K562 (cell line): ENCODE results near the gene UBXN10. TPM values are rescaled to one million over a fixed set of nuclear protein-coding genes. Genes with fewer than 3 reads are reported as not detected.
A peak's percentile ranks its signal among the peaks of the same experiment; 100 is the strongest.

Experiments
- ATAC-seq: fragments of 200-7000 bp; cut with Tn5 transposase; 3 replicates; pipeline ENCODE4 v1.9.1; 2020; ENCODE audit warnings: moderate library complexity
- BruUV-seq: library from RNA; stranded (reverse); fragments of 400-500 nt; replicated peaks from 2 replicates; lab custom pipeline; 2021; lab: Mats Ljungman, UMichigan
- CTCF ChIA-PET: fragments of 300-600 bp; formaldehyde crosslinking; extraction: SDS; loops from one replicate; lab custom pipeline; 2021; ENCODE audit warnings: low intra/inter-chr PET ratio; lab: Yijun Ruan, JAX
- POLR2A ChIA-PET: fragments of 300-600, 350-650 bp; sonication (Branson Sonifier 250); formaldehyde crosslinking; extraction: SDS; loops from one replicate; lab custom pipeline; 2021; ENCODE audit warnings: antibody characterized with exemption, inconsistent platforms; lab: Yijun Ruan, JAX
- DNase-seq, 4 experiments: peaks; one replicate each; pipeline versions ENCODE4 v3.0.0 to v3.0.0-alpha.2; 2011 to 2018; ENCODE audit warnings: low spot score in 3 of 4, mixed read lengths in 3 of 4; ENCODE audit errors: extremely low read depth in 1 of 4
- FAIRE-seq: peaks from 2 replicates; lab custom pipeline; 2011; peaks lifted over from hg19 to GRCh38; lab: Jason Lieb, UNC
- H2AFZ ChIP-seq: 2 replicates; pipeline ENCODE4 v1.6.0; 2011; ENCODE audit warnings: low read depth, low read length, control low read depth, inconsistent platforms
- H3K27ac ChIP-seq: fragments of 200-600 bp; 3 replicates; pipeline ENCODE4 v1.8.0; 2011; ENCODE audit warnings: low read depth, mild to moderate bottlenecking, control low read depth, inconsistent platforms, low read length, moderate library complexity, mixed read lengths; ENCODE audit errors: extremely low read depth
- H3K27me3 ChIP-seq, 2 experiments: fragments of 300-600 bp in 1 of 2; 2 replicates in 1 of 2; 3 replicates in 1 of 2; pipeline versions ENCODE4 v1.6.0 to v1.8.0; 2011; ENCODE audit warnings: inconsistent platforms in 2 of 2, low read length in 2 of 2, mild to moderate bottlenecking in 1 of 2, mixed read lengths in 1 of 2, moderate library complexity in 1 of 2; ENCODE audit not compliant: control insufficient read depth in 2 of 2, insufficient read depth in 2 of 2
- H3K36me3 ChIP-seq: fragments of 300-600 bp; 3 replicates; pipeline ENCODE4 v1.8.0; 2011; ENCODE audit warnings: mild to moderate bottlenecking, low read length, inconsistent platforms; ENCODE audit not compliant: control insufficient read depth, insufficient read depth
- H3K4me1 ChIP-seq, 2 experiments: fragments of 200-600 bp in 1 of 2; replicated peaks in 1 of 2; 2 replicates in 1 of 2; 3 replicates in 1 of 2; pipeline versions ENCODE4 v1.5.1 to v1.8.0; 2011; ENCODE audit warnings: inconsistent platforms in 2 of 2, low read length in 2 of 2, mild to moderate bottlenecking in 1 of 2, mixed read lengths in 1 of 2, moderate library complexity in 1 of 2; ENCODE audit not compliant: control insufficient read depth in 2 of 2, insufficient read depth in 2 of 2
- H3K4me2 ChIP-seq: 2 replicates; pipeline ENCODE4 v1.6.1; 2011; ENCODE audit warnings: low read length, control low read depth, inconsistent platforms, mixed read lengths; ENCODE audit not compliant: insufficient read depth
- H3K4me3 ChIP-seq: fragments of 200-600 bp; sonication (generic), shearing (Covaris generic); 2 replicates; pipeline ENCODE4 v1.5.1; 2016; ENCODE audit warnings: control low read depth, inconsistent platforms
- H3K79me2 ChIP-seq: fragments of 200-600 bp; 3 replicates; pipeline ENCODE4 v1.8.0; 2011; ENCODE audit warnings: low read length, inconsistent platforms; ENCODE audit not compliant: control insufficient read depth, insufficient read depth
- H3K9ac ChIP-seq, 2 experiments: 2 replicates each; pipeline versions ENCODE4 v1.6.0 to v1.6.1; 2011; ENCODE audit warnings: low read depth in 2 of 2, low read length in 2 of 2, control low read depth in 1 of 2, inconsistent platforms in 1 of 2, mild to moderate bottlenecking in 1 of 2, mixed read lengths in 1 of 2; ENCODE audit not compliant: insufficient read depth in 1 of 2
- H3K9me1 ChIP-seq: one replicate; pipeline ENCODE4 v1.6.0; 2011; ENCODE audit warnings: inconsistent platforms, mild to moderate bottlenecking, low read length, moderate library complexity; ENCODE audit not compliant: control insufficient read depth, insufficient read depth
- H3K9me3 ChIP-seq: replicated peaks from 2 replicates; pipeline ENCODE4 v1.5.1; 2011; ENCODE audit warnings: low read depth, low read length, inconsistent platforms; ENCODE audit not compliant: control insufficient read depth, insufficient read depth
- H4K20me1 ChIP-seq: replicated peaks from 2 replicates; pipeline ENCODE4 v1.6.1; 2011; ENCODE audit warnings: low read length, inconsistent platforms, mixed read lengths; ENCODE audit not compliant: control insufficient read depth, insufficient read depth
- ETV6 ChIP-seq, 3 experiments: fragments of 150-350 bp in 1 of 3; sonication (generic) in 1 of 3; formaldehyde crosslinking in 1 of 3; IDR thresholded peaks; 2 replicates each; pipeline versions ENCODE4 v1.6.1 to v1.8.0; 2014 to 2022; ENCODE audit warnings: borderline replicate concordance in 2 of 3, low read depth in 2 of 3, antibody characterized with exemption in 1 of 3, low read length in 1 of 3, mild to moderate bottlenecking in 1 of 3, missing genetic modification reagents in 1 of 3
- FOXJ2 ChIP-seq: fragments of 200-800 bp; sonication (Bioruptor generic); IDR thresholded peaks from 2 replicates; pipeline ENCODE4 v1.6.1; 2016; ENCODE audit warnings: missing genetic modification characterization, missing compliant biosample characterization
- HDAC3 ChIP-seq: fragments of 450-650 bp; IDR thresholded peaks from 2 replicates; pipeline ENCODE4 v1.6.1; 2018; ENCODE audit warnings: borderline replicate concordance, mild to moderate bottlenecking, moderate library complexity; ENCODE audit not compliant: partially characterized antibody
- HMG20A ChIP-seq: fragments of 450-650 bp; formaldehyde crosslinking; conservative IDR thresholded peaks from 2 replicates; pipeline ENCODE4 v1.4.0; 2020; ENCODE audit warnings: mild to moderate bottlenecking, mixed read lengths
- IFI16 ChIP-seq: fragments of 250-450 bp; sonication (Bioruptor Pico); IDR thresholded peaks from 2 replicates; pipeline ENCODE4 v2.1.2; 2022; ENCODE audit warnings: mild to moderate bottlenecking, inconsistent platforms
- NFIX ChIP-seq: fragments of 250-450 bp; sonication (Bioruptor Pico); IDR thresholded peaks from 2 replicates; pipeline ENCODE4 v1.4.0; 2020; ENCODE audit warnings: low read depth, mild to moderate bottlenecking, moderate library complexity
- PCBP1 ChIP-seq: fragments of 200-400 bp; formaldehyde crosslinking; IDR thresholded peaks from 2 replicates; pipeline ENCODE4 v1.6.1; 2018; ENCODE audit warnings: mild to moderate bottlenecking, low read depth, low read length; ENCODE audit not compliant: poor library complexity, severe bottlenecking
- SNRNP70 ChIP-seq: fragments of 200-400 bp; formaldehyde crosslinking; optimal IDR thresholded peaks from 2 replicates; pipeline ENCODE3; 2017; ENCODE audit warnings: low read depth, low read length
- TAF9B ChIP-seq: fragments of 450-650 bp; IDR thresholded peaks from 2 replicates; pipeline ENCODE4 v1.6.1; 2018; ENCODE audit warnings: mild to moderate bottlenecking; ENCODE audit not compliant: partially characterized antibody
- TCFL5 ChIP-seq: fragments of 250-450 bp; sonication (Bioruptor Pico); conservative IDR thresholded peaks from 2 replicates; pipeline ENCODE4 v1.6.1; 2021; ENCODE audit warnings: mild to moderate bottlenecking, moderate library complexity, matching md5 sums
- XRCC3 ChIP-seq: fragments of 450-650 bp; IDR thresholded peaks from 2 replicates; pipeline ENCODE4 v1.6.1; 2017; ENCODE audit warnings: mild to moderate bottlenecking, moderate library complexity
- ZKSCAN3 ChIP-seq: fragments of 250-450 bp; sonication (Bioruptor Pico); IDR thresholded peaks from 2 replicates; pipeline ENCODE4 v1.4.0; 2020
- ZNF239 ChIP-seq: fragments of 250-450 bp; sonication (Bioruptor Pico); IDR thresholded peaks from 2 replicates; pipeline ENCODE4 v1.4.0; 2020; ENCODE audit warnings: mild to moderate bottlenecking
- WGBS: fragments of 100-300 bp; shearing (Covaris generic); methylation state at CpG from one replicate; pipeline ENCODE4 v1.1.6; 2016; ENCODE audit warnings: low coverage, mixed read lengths; ENCODE audit not compliant: insufficient coverage; ENCODE audit errors: missing lambda C conversion rate; 5-methylcytosine and 5-hydroxymethylcytosine counted together
- in situ Hi-C: fragments of 300-500 bp; cut with MboI; formaldehyde crosslinking; loops from 4 replicates; pipeline ENCODE4 v1.15.0; 2018; ENCODE audit warnings: inconsistent platforms, mixed read lengths
- intact Hi-C: fragments of 100-400 bp; cut with micrococcal nuclease; formaldehyde crosslinking; loops from 2 replicates; pipeline ENCODE4 v1.14.2; 2022
- polyA plus RNA-seq, 8 experiments: library from polyadenylated mRNA; depleted of rRNA in 4 of 8; stranded (reverse) in 5 of 8; unstranded in 3 of 8; fragments of >200 nt; fragmentation: Nextera tagmentation in 2 of 8; fragmentation: Illumina TruSeq in 1 of 8; extraction: Ambion mirVana in 2 of 8; extraction: Trizol in 1 of 8; gene quantifications; 2 replicates each; pipeline versions ENCODE4 v1.2.1 to v1.2.3, GENCODE V29; 2011 to 2014; ENCODE audit warnings: inconsistent platforms in 1 of 8, missing spikeins in 1 of 8
- total RNA-seq, 7 experiments: library from RNA; depleted of rRNA in 6 of 7; stranded (reverse); fragments of >200 nt in 6 of 7; fragmentation: Illumina TruSeq in 2 of 7; extraction: Trizol in 2 of 7; gene quantifications; 2 replicates each; pipeline versions ENCODE4 v1.2.1 to v1.2.3, GENCODE V29; 2011 to 2021; ENCODE audit warnings: low replicate concordance in 1 of 7
- TF ChIP-seq, protein P1 (sequence below): fragments of 450-650 bp; formaldehyde crosslinking; IDR thresholded peaks from 2 replicates; pipeline ENCODE4 v1.4.0; 2022; ENCODE audit warnings: missing genetic modification characterization
- TF ChIP-seq, protein P2 (sequence below): fragments of 450-650 bp; formaldehyde crosslinking; IDR thresholded peaks from 2 replicates; pipeline ENCODE4 v1.4.0; 2022; ENCODE audit warnings: missing genetic modification characterization
- TF ChIP-seq, protein P3 (sequence below), 2 experiments: fragments of 450-650 bp; IDR thresholded peaks; 2 replicates each; pipeline ENCODE4 v1.6.1; 2016
- TF ChIP-seq, protein P4 (sequence below): sonication (generic); formaldehyde crosslinking; IDR thresholded peaks from 2 replicates; pipeline ENCODE4 v1.8.0; 2023; ENCODE audit warnings: mild to moderate bottlenecking, missing genetic modification reagents

Gene UBXN10
- total and polyA plus RNA-seq, 9 of the 15 experiments (the other 6 are each of a cell fraction or from before 2014, with no cell fraction given), result 10.7 to 17.7 (median 13.6) TPM

DNA sequence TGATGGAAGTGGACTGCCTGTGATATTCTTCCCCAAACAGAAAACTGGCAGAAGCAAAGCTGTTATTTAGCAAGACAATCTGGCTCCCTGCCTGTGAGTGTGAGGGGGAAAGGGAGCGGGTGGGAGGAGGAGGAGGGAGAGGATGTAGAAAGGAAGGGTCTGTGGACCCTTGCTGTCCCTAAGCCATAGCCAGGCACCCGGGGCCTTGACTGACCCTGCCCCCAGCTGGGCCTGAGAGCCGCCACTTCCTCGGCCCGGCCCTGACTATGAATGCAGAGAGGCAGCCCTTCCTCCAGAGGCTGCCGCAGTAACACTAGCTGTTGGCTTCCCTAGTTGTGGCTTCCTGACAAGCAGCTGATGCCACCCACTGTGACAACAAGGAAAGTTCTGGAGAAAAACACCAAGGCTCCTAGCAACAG is 32.9 kb upstream of the UBXN10 start:
- TF ChIP-seq TAF9B (no peak), HDAC3 (no peak), ZNF239 (CRISPR knock-in tag) (no peak), PCBP1 (no peak), IFI16 (CRISPR knock-in tag) (no peak), NFIX (CRISPR knock-in tag) (no peak), TCFL5 (CRISPR knock-in tag) (no peak), SNRNP70 (no peak), ZKSCAN3 (CRISPR knock-in tag) (no peak), ETV6 (IDR thresholded peaks at IDR 0.05; ENCODE audit: borderline replicate concordance in 1 of 2, low read depth in 2 of 2, low read length in 1 of 2) (no peak), ETV6 (CRISPR knock-in tag; IDR thresholded peaks at IDR 0.05; ENCODE audit: borderline replicate concordance) (no peak), XRCC3 (no peak), HMG20A (CRISPR knock-in tag) (no peak), FOXJ2 (no peak)
- TF ChIP-seq, protein P1, sequence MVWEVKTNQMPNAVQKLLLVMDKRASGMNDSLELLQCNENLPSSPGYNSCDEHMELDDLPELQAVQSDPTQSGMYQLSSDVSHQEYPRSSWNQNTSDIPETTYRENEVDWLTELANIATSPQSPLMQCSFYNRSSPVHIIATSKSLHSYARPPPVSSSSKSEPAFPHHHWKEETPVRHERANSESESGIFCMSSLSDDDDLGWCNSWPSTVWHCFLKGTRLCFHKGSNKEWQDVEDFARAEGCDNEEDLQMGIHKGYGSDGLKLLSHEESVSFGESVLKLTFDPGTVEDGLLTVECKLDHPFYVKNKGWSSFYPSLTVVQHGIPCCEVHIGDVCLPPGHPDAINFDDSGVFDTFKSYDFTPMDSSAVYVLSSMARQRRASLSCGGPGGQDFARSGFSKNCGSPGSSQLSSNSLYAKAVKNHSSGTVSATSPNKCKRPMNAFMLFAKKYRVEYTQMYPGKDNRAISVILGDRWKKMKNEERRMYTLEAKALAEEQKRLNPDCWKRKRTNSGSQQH (CRISPR knock-in tag), result no peak
- TF ChIP-seq, protein P2, sequence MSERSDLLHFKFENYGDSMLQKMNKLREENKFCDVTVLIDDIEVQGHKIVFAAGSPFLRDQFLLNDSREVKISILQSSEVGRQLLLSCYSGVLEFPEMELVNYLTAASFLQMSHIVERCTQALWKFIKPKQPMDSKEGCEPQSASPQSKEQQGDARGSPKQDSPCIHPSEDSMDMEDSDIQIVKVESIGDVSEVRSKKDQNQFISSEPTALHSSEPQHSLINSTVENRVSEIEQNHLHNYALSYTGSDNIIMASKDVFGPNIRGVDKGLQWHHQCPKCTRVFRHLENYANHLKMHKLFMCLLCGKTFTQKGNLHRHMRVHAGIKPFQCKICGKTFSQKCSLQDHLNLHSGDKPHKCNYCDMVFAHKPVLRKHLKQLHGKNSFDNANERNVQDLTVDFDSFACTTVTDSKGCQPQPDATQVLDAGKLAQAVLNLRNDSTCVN (CRISPR knock-in tag), result no peak
- TF ChIP-seq, protein P3, sequence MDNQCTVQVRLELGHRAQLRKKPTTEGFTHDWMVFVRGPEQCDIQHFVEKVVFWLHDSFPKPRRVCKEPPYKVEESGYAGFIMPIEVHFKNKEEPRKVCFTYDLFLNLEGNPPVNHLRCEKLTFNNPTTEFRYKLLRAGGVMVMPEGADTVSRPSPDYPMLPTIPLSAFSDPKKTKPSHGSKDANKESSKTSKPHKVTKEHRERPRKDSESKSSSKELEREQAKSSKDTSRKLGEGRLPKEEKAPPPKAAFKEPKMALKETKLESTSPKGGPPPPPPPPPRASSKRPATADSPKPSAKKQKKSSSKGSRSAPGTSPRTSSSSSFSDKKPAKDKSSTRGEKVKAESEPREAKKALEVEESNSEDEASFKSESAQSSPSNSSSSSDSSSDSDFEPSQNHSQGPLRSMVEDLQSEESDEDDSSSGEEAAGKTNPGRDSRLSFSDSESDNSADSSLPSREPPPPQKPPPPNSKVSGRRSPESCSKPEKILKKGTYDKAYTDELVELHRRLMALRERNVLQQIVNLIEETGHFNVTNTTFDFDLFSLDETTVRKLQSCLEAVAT (IDR thresholded peaks at IDR 0.05), result no peak
- TF ChIP-seq, protein P4, sequence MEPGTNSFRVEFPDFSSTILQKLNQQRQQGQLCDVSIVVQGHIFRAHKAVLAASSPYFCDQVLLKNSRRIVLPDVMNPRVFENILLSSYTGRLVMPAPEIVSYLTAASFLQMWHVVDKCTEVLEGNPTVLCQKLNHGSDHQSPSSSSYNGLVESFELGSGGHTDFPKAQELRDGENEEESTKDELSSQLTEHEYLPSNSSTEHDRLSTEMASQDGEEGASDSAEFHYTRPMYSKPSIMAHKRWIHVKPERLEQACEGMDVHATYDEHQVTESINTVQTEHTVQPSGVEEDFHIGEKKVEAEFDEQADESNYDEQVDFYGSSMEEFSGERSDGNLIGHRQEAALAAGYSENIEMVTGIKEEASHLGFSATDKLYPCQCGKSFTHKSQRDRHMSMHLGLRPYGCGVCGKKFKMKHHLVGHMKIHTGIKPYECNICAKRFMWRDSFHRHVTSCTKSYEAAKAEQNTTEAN (CRISPR knock-in tag), result no peak
- no peaks in the 10 kb centered on the region for H4K20me1 ChIP-seq
- 0 out of 4 replicates have a peak overlapping the region, but pooled peaks of 1 of the 2 experiments have one; percentile 48 for H3K9ac ChIP-seq
- no peaks in the 10 kb centered on the region; the same call in 1 of the 2 replicates for H3K9me3 ChIP-seq
- H3K27me3 ChIP-seq, result peaks cover 0 to 14% of the 10 kb centered on the region in 2 experiments; a peak in 2 of 5 replicates
- no peak overlapping the region for H2AFZ ChIP-seq
- WGBS, result 73% methylated on average over 5 of the region's 6 CpGs
- H3K4me1 ChIP-seq, result peaks cover 0 to 26% of the 10 kb centered on the region in 2 experiments; a peak in 3 of 5 replicates
- FAIRE-seq, result no peak
- in situ Hi-C loops, result loop anchor here (5.0 kb wide), 1 partner anchor 241 kb away; no protein-coding TSS in a partner anchor
- DNase-seq, result no peak
- H3K36me3 ChIP-seq, result no peaks in the 10 kb centered on the region
- no peaks in the 10 kb centered on the region for H3K79me2 ChIP-seq
- ChIA-PET CTCF (interaction anchor here (0.5 to 3.0 kb wide), 5 partner anchors 52 to 401 kb away, joined by 3 to 24 read pairs (median 17); no protein-coding TSS in a partner anchor), POLR2A (no interaction called here)
- ATAC-seq, result no peak
- H3K9me1 ChIP-seq, result no peaks in the 10 kb centered on the region
- no peak overlapping the region for H3K4me3 ChIP-seq
- H3K4me2 ChIP-seq, result no peak overlapping the region
- no peak overlapping the region for H3K27ac ChIP-seq
- intact Hi-C loops, result loop anchor here (1.0 to 2.0 kb wide), 3 partner anchors 52 to 235 kb away; no protein-coding TSS in a partner anchor
- BruUV-seq, result no TSS peak
